Forelimb muscle (tissue), 1 donor: ENCODE results near the gene NT5DC2. TPM values are rescaled to one million over a fixed set of nuclear protein-coding genes. Genes with fewer than 3 reads are reported as not detected.

Experiments used
- DNase-seq: peaks from one replicate; pipeline ENCODE4 v3.0.0-alpha.2; 2013; ENCODE audit warnings: low read depth
- polyA plus RNA-seq: library from polyadenylated mRNA; unstranded; fragments of 120-200 nt; gene quantifications from one replicate; pipeline ENCODE4 v1.2.1, GENCODE V29; 2013; ENCODE audit not compliant: insufficient read length

The NT5DC2 gene
- 80.6 TPM for polyA plus RNA-seq

DNA sequence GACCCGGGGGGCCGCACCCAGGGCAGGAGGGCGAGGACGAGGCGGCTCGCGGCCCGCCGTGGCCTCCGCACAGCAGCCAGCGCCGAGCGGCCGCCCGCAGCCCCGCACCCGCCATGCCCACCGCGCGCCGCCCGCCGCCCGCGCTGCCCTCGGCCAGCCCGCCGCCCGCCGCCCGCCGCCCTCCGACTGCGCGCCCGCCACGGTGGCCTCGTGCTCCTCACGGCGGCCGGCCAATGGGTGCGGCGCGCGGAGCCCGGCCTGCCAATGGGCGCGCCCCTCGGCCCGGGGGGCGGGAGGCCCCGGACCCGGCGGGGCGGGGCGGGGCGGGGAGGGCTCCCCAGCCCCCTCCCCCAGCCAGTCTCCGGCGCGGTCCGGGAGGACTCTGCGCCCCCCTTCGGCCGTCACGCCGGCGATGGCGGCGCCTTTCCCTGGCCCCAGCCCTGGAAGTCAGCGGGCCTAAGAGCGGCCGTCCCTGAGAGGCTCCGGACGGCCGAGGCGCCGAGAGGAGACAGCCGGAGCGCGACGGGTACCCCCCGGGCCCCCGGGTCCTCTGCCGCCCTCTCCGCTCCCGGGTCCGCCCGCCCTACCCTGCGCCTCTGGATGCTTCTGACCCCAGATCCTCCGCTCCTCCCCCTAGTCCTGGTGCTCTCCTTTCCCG lies at the start of gene NT5DC2:
Gene NT5DC2 (minus strand): TSS at position 235 of the 658 bp plus-strand sequence. CDS start 120 bp downstream, at position 115.
- no peak for DNase-seq

DNA sequence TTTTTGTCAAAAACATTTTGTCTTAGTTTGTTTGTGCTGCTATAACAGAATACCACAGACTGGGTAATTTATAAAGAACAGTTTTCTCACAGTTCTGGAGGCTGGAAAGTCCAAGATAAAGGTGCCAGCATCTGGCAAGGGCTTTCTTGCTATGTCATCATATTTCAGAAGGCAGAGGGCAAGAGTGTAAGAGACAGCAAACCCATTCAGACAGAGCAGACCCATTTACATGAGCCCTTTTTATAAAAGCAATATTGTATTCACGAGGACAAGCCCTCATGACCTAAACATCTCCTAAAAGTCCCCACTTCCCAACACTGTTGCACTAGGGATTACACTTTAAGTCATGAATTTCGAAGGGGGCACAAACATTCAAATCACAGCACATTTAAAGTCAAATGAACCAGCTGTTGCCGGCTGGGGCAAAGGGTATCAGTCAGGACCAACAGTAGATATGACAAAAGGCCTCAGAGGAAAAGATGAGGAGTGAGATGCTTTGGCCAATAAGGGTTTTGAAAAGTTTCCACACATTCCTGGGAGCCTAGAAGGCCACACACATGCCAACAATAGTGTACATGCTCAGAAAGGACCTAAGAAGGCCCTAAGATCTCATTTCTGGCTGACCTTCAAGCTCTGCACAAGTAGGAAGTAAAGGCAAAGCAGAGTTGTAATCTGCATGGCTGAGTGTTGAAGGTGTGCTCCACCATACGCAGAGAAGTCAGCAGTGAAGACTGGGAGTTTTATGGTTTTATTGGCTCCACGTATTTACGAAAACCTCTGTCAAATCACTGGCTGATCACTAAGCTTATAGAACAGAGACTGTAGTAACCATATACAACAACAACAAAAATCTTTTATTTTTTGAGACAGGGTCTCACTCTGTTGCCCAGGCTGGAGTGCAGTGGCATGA lies 40.7 kb upstream of the NT5DC2 start:
- DNase-seq, result no peak

DNA sequence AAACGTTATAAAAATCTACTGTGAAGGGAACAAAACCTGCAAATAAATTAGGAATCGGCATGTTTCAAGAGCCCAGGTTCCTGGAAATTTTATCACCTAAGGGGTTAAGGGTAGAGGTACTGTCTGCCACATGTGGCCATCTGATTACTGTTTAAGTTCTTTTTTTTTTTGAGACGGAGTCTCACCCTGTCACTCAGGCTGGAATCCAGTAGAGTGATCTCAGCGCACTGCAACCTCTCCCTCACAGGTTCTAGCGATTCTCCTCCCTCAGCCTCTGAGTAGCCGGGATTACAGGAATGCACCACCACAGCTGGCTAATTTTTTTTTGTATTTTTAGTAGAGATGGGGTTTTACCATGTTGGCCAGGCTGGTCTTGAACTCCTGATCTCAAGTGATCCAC lies 38.6 kb upstream of the NT5DC2 start:
- no peak for DNase-seq

DNA sequence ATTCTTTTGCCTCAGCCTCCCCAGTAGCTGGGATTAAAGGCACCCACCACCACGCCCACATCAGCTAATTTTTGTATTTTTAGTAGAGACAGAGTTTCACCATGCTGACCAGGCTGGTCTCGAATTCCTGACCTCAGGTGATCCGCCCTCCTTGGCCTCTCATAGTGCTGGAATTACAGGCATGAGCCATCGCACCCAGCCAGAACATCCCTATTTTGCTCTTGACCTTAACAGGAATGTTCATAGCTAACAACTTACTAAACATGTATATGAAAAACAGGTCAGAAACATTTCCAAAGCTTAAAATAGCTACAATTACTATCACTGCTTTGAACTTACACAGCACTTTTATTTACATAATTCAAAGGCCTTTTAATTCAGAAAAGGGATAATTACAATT lies 36.4 kb upstream of the NT5DC2 start:
- no peak for DNase-seq

DNA sequence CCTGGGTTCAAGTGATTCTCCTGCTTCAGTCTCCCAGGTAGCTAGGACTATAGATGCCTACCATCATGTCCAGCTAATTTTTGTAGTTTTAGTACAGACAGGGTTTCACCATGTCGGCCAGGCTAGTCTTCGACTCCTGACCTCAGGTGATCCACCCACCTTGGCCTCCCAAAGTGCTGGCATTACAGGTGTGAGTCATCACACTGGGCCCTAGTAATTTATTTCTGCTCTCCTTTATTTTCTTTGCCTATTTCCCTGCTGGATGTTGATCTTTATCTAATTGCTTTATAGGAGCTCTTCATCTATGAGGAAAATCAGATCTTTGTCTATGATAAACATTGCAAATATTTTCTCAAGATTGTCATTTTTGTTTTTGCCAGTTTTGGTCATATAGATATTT lies 34.4 kb upstream of the NT5DC2 start:
- no peak for DNase-seq

DNA sequence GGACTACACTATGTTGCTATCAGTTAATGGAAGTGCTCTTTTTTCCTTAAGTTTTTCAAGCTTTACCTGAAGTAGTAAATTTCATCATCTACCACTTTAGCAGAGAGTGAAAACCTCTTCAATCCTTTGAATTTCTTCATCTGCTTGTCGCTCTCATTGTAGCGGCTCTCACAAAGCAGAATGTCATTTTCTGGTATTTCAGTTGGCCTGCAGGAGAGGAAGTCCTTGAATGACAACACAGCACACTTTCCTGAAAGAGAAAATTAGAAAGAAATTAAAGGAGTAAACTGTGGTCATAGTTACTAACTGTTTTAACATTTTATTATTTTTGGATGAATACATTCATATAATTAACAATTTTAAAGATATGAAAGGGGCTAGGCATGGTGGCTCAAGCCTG lies 30.3 kb upstream of the NT5DC2 start:
- no peak for DNase-seq

DNA sequence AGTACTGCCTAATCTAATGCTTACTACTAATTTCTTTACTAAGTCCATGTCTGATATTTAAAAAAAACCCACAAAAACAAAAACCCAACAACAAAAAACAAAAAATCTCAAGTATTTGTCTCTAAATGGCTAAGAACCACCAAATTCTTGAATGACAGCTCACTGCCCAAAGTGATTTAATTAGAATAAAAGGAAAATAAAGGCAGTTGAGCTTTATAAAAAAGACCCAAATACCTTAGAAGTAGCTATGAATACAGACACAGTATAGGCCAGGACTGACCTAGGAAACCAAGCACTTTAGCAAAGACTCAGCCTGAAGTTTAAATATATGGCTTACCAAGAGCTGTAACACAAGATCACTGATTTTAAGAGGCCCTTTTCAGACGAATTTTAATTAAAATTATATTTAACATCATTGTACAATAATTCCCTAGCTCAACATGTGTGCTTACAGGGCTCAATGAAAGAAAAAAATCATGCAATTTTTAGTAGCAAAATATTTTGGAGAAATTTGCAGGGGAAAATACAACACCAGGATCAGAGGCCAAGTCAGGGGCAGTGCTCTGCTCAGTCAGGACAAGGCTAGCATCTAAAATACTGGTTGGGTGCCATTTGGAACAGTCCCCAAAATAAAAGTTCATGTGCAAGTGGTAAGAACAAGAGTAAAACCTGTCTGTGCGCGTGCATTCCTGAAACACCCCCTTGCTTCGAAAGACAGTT lies 27.5 kb upstream of the NT5DC2 start:
- no peak for DNase-seq

DNA sequence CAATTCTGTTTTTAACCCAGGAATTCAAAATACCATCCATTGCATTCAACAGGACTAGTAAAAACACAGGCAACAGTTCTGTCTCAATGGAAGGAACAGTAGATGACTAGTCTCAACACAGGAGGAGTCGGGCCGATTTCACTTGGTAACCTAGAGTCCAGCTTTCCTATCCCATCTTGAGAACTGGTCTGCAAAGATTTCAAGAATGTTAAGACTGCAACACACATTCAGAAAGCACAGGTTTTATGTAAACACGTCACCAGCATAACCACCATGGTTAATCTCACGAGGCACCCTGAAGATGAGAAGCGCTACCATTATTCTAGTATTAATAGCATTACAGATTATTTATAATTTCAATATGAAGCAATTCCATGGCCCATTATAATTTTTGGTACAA lies 24.8 kb upstream of the NT5DC2 start:
- no peak for DNase-seq

DNA sequence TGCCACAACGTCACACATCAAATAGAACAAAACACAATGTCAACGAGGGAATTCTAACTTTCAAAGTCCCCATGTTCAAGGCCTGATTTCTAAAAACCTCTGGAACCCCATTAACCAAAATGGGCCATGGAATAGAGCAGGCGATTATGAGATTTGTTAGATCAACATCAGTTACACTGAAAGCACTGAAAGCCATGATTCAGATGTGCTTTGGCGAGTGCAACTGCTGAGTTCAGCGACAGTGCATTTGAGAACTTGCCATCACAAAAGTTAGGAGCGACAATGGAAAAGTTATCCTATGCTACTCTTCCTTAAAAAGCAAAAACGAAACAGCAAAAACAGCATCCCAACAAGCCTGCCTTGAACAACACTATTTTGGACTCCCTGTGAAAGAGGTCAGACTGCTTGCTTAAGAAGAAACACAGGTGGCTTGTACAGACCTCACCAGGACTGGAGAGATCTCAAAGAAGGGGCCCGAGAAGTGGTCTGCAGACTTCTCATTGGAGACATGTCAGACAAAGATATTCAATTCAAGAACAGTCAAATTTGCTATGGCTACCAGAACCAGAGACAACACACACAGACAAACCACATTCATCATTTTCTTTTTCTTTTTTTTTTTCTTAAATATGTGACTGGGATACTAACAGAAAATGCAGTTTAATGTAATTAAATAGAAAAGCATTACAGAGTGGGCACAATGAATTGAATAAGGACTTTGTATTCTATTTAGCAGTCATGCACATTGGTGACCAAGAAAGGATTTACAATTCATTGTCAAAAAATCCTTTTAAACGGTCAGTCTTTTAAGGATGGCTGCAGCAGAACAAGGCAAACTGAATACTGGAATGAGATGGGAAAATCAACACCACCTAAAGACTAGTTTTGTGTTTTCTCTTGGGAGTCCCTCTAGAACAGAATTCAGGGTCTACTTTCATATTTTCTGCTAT lies 23.6 kb upstream of the NT5DC2 start:
- no peak for DNase-seq

DNA sequence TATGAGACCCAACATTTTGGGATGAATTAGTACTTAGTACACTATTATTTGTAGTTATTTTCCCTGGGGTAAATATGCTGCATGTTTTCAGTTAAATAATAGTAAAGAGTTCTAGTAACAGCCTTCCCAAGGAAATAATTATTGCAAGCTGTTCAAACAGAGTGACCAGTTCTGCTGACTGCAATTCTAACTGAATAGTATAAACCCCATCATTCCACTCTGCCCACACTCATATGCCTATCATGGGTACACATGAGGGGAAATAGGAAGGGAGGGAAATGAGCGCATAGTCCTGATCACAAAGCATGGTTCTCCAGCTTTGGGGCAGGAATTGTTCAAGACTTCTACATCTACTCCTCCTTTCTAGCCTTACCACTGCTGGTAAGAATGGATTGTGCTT lies 21.4 kb upstream of the NT5DC2 start:
- DNase-seq, result no peak

DNA sequence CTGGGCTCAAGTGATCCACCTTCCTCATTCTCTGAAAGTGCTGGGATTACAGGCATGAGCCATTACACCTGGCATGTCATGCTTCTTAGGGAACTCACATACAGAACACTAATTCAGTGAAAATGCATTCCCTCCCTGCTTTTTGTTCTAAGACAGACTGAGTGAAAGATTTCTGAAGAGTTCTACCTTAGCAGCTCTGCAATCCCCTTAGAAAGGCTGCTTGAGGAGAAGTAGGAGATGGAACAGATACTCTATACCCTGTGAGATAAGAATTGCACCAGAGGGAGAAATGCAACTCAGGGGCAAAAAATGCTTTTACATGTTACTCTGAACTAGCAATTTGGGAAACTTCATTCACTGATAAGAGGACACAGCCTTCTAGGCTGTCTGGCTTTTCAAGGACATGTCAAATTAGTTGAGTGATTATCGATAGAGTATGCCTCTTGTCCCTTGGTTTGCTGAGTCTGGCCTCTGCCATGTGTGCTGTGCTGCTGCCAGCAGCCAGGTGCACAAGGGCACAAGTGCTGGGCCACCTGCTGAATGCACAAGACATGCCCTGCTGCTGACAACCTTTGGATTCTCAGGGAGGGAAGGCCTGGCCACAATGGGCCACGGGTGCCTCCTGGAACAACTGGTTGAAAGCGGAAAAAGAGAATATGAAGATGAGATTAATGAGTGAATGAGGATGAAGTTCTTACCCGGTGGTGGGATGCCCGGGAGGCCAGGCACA lies 20.5 kb upstream of the NT5DC2 start:
- DNase-seq, result no peak

DNA sequence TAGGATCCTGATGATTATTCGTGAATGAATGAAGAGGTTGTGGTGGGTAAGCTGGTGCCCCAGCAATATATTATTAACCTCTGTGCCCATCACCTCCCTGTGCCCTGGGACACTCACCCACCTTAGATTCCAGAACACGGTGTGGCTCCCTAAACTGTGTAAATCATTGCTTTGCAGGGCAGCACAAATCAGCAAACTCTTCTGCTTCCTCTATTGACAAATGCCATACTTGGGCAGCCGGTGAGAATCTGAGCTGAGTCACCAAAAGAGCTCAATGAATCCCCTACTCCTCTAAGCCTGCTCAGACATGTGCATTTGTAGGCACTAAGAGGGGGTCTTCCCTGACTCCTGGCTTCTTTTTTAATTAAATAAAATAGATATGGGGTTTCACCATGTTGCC lies 18.4 kb upstream of the NT5DC2 start:
- DNase-seq, result no peak

DNA sequence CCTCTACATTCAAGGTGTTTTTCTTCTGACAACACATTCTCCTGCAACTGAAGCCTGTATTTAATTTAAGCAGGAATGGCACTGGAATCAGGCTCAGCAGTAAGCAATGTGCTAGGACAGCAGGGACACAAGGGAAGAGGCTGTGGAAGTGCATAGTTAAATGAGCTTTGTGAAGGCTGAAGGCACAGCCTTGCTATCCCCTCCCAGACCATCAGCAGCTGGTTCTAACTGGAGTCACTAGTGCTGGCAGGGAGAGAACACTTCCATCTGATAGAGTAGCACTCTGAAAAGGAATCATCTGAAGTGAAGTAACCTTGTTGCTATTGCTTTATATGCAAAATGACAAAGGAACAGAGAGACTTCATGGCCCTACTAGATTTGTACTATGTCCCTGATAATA lies 17.5 kb upstream of the NT5DC2 start:
- no peak for DNase-seq

DNA sequence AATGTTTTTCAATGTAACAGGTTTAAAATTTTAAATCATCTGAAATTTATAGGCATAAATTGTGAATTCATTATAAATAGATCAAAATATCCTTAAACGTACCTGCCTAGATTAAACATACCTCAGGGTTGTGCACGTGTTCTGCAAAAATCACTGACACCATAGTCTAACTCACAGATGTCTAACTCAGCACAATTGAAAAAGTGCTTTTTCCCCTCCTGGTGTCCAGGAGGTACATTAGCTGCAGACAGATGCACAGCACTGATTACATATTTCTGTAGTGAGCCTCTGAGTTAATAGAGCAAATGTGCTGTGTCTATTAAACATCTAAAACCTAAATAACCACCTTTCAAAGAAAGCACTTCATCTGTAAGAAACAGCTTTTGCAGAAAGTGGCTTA lies 13.5 kb upstream of the NT5DC2 start:
- no peak for DNase-seq

DNA sequence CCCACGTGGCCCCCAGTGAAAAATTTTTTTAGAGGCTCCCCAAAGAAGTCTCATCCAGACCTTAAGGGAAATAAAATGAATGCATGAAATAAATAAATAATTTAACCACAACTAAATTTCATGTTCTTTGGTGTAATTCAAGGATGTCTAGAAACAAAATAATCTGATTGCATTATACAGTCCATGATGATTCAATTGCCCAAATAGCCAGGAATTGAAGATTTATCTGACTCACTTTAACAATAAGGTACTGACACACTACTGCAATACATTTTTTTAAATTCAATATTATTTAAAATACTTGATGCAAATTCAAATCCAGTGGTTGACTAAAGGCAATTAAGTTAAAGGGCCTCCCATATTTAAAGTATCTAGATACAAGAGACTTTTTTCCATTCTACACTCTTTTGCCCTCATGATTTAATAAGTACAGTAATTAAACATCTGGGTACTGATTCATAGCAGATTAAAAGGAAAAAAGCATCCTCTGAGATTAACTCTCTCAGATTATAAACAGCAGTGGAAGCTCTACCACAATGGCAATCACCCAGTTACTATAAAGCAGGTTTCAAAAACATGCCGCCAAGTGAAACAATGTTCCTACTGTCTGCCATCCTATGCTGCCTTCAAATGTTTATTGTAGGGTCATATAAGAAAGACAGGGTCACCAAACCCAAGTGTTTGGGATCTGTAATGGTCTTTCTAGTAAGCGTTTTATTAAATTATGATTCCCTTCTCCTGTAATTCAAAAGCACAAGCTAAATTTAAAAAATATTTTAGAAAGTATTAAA lies 12.6 kb upstream of the NT5DC2 start:
- DNase-seq, result no peak

DNA sequence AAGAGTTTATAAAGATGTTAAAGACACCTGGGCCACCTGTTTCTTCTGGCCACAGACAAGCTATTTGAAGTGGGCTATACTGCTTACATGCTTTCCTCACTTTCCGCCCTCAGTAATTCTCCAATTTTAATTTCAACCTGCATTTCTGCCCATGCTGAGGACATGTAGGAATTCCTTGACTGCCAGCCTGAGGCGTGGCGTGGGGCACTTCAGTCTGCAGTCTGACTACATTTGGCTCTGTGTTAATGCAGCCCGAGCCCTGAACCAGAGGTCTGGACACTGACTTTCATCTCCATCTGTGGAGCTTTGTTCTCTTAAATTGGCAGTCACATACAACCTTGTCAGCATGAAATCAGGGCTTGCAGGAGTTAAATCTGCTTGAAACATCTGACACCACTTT lies 11.3 kb upstream of the NT5DC2 start:
- no peak for DNase-seq

DNA sequence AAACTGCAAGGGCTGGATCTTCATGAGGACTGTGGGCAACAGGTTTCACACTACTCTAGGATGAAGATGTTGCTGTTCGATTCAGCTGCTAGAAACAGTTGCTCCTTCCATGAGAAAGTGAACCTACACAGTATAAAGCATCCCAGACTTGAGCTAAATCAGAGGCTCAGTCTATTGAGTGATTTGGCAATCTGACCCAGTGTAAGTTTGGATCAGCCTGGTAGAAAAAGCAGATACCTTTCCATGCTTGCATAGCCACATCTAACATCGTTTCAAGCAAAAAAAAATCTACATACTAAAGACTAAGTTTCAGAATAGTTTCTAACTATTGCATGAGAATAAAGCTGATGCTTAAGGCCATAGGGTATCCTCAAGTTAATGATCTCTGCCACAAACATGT lies 7.4 kb upstream of the NT5DC2 start:
- no peak for DNase-seq

DNA sequence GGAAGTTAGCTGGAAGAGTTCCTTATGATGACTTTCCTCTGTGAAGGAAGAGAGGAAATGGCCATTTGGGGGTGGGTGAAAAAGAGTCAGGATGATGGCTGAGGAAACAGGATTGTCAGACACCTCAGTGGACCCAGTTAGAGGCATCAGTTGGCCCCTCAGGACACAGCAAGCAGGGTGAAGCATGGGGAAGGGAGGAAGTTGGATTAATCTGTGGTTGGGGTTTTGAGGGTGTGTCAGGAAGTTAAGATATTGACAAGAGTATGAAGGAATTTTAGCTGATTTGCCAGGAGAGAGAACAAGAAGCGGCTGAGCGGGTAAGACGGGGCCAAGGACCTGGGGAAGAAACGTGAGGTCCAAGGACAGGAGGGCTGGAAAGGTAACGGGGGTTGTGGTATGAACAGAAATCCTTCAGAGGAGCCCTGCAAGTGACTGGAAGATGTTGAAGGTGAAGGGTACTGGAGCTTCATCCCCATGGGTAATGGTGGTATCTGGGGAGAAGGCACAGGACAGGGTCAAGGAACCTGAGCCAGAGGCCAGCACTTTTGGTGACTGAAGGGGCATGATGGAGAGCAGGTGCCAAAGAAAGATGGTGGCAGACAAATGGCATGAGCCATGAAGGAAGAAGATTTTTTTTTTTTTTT lies 5.5 kb upstream of the NT5DC2 start:
- DNase-seq, result no peak

DNA sequence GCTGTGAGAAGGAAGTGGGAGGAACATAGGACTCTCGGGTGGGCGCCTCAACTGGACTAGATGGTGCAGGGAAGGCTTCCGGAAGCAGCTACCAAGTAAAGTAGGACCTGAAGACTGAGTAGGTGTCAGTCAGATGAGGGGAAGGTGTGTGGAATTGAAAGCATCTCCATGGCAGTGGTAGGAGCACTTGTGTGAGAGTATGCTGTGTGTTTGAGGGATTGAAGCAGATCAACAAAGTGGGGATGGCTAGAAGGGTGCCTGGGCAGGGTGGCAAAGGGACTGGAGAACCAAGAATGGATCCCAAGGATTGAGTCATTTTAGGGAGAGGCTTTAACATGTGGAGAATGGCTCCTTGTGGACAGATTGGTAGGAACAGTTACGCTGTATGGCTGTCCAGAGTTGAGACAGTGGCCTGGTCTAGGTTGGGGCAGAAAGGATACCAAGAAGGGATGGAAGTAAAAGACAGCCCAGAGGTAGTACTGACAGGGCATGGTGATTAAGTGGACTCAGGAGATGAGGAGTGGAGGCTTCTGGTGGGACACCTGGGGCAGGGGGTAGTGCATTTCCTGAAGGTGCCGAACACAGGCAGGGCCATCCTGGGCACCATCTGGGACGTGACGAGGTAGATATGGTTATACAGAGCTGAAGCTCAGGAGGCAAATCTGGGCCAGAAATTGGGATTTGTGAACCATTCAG lies 4.2 kb upstream of the NT5DC2 start:
- no peak for DNase-seq
